Suprapubic skin (tissue), 4 donors: ENCODE data around the gene STAT6. TPM values are rescaled to one million over a fixed set of nuclear protein-coding genes. Genes with fewer than 3 reads are reported as not detected.

Experiments
- DNase-seq, 2 donors: peaks; one replicate each; pipeline ENCODE4 v3.0.0-alpha.2; 2019; ENCODE audit warnings: low spot score in 2 of 2
- H3K27ac ChIP-seq: fragments of 200-600 bp; sonication (generic); one replicate; pipeline ENCODE4 v1.5.1; 2019
- H3K27me3 ChIP-seq: fragments of 200-600 bp; sonication (generic); one replicate; pipeline ENCODE4 v1.5.1; 2019
- H3K36me3 ChIP-seq: fragments of 200-600 bp; sonication (generic); one replicate; pipeline ENCODE4 v1.5.1; 2019
- H3K4me1 ChIP-seq: fragments of 200-600 bp; sonication (generic); one replicate; pipeline ENCODE4 v1.5.1; 2019
- H3K4me3 ChIP-seq: fragments of 200-600 bp; sonication (generic); one replicate; pipeline ENCODE4 v1.5.1; 2019; ENCODE audit warnings: mild to moderate bottlenecking
- H3K9me3 ChIP-seq: fragments of 200-600 bp; sonication (generic); one replicate; pipeline ENCODE4 v1.5.1; 2019
- EP300 ChIP-seq: sonication (generic); formaldehyde crosslinking; IDR thresholded peaks from one replicate; pipeline ENCODE4 v1.6.1; 2017; ENCODE audit warnings: antibody characterized with exemption
- POLR2A ChIP-seq, 2 donors: fragments of 450-650 bp; IDR thresholded peaks; one replicate each; pipeline ENCODE4 v1.6.1; 2017; ENCODE audit warnings: antibody characterized with exemption in 2 of 2, mild to moderate bottlenecking in 2 of 2, moderate library complexity in 2 of 2
- POLR2AphosphoS5 ChIP-seq, 3 donors: sonication (generic); formaldehyde crosslinking; IDR thresholded peaks; one replicate each; pipeline ENCODE4 v1.6.1; 2017; ENCODE audit warnings: antibody characterized with exemption in 3 of 3
- WGBS: methylation state at CpG from one replicate; pipeline ENCODE4 v1.1.5; 2018; 5-methylcytosine and 5-hydroxymethylcytosine counted together
- total RNA-seq, 4 donors: library from RNA; depleted of rRNA; stranded (reverse); fragments of >200 nt; gene quantifications; one replicate each; pipeline ENCODE4 v1.1.0, GENCODE V29; 2016
- TF ChIP-seq, protein P1 (sequence below), 2 donors: fragments of 200-600 bp in 1 of 2; fragments of 450-650 bp in 1 of 2; sonication (generic) in 1 of 2; IDR thresholded peaks; one replicate each; pipeline ENCODE4 v1.5.1; 2016 to 2019; ENCODE audit warnings: antibody characterized with exemption in 2 of 2, mild to moderate bottlenecking in 1 of 2, moderate library complexity in 1 of 2

Gene STAT6
- total RNA-seq, 4 donors from 2014 or later: 140 to 348 (median 183) TPM

DNA sequence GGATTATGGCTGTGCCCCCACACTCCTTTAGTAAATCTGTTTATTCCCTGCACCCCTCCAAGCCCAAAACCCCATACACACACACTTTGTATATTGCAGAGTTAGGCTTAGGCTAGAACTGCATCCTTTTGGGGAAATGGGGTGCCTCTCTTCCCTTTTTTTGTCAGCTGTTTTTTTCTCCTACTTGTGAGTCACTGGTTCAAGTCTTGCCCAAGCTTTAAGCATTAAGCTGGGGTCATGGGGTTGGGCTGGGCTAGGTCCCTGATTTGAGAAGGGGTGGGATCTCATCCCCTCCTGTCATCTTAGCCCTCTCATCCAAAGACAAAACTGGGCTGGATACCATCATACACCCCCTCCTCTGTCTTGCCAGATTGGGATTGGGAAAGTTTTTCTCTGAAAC is 18.7 kb upstream of the STAT6 start:
- Histone ChIP-seq H3K36me3 (no peaks in the 10 kb centered on the region), H3K27ac (peak overlapping the region; percentile 95), H3K4me1 (peaks cover 75% of the 10 kb centered on the region), H3K9me3 (no peaks in the 10 kb centered on the region), H3K4me3 (peak overlapping the region; percentile 88), H3K27me3 (no peaks in the 10 kb centered on the region)
- TF ChIP-seq POLR2AphosphoS5 (IDR thresholded peaks at IDR 0.05) (no peak), POLR2A (IDR thresholded peaks at IDR 0.05) (no peak), EP300 (no peak)
- TF ChIP-seq, protein P1, sequence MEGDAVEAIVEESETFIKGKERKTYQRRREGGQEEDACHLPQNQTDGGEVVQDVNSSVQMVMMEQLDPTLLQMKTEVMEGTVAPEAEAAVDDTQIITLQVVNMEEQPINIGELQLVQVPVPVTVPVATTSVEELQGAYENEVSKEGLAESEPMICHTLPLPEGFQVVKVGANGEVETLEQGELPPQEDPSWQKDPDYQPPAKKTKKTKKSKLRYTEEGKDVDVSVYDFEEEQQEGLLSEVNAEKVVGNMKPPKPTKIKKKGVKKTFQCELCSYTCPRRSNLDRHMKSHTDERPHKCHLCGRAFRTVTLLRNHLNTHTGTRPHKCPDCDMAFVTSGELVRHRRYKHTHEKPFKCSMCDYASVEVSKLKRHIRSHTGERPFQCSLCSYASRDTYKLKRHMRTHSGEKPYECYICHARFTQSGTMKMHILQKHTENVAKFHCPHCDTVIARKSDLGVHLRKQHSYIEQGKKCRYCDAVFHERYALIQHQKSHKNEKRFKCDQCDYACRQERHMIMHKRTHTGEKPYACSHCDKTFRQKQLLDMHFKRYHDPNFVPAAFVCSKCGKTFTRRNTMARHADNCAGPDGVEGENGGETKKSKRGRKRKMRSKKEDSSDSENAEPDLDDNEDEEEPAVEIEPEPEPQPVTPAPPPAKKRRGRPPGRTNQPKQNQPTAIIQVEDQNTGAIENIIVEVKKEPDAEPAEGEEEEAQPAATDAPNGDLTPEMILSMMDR (IDR thresholded peaks at IDR 0.05): no peak
- DNase-seq: peak in 1 of 2 donors; percentile 83

DNA sequence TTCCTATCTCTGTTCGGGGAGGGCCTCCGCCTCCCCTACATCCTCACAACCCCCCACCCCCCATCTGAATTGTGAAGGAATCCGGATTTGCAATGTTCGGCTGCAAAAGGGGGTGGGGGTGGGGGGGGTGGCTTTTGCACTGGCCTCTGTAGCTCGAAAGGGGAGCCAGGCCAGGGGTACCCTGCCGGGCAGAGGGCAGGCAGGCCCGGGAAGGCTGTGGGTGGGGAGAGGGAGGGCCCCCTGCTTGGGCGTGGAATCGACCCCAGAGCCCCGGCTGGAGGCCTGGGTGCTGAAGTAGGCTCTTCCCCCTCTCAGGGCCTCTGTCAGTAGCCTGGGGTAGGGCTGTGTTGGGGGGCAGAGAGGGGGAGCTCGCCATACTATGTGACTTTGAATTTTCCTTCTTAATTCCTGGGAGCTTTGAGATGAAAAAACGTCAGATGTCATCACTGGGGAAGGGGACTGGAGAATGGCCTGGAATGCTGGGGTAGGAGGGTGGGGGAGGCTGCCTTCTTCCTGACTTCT is 18.2 kb upstream of the STAT6 start:
- Histone ChIP-seq H3K9me3 (no peaks in the 10 kb centered on the region), H3K27ac (peak overlapping the region; percentile 95), H3K4me3 (peak overlapping the region; percentile 88), H3K27me3 (no peaks in the 10 kb centered on the region), H3K4me1 (peaks cover 73% of the 10 kb centered on the region), H3K36me3 (no peaks in the 10 kb centered on the region)
- 11% methylated on average over 8 of the region's 12 CpGs for WGBS
- no peak for DNase-seq
- TF ChIP-seq POLR2AphosphoS5 (IDR thresholded peaks at IDR 0.05): no peak

DNA sequence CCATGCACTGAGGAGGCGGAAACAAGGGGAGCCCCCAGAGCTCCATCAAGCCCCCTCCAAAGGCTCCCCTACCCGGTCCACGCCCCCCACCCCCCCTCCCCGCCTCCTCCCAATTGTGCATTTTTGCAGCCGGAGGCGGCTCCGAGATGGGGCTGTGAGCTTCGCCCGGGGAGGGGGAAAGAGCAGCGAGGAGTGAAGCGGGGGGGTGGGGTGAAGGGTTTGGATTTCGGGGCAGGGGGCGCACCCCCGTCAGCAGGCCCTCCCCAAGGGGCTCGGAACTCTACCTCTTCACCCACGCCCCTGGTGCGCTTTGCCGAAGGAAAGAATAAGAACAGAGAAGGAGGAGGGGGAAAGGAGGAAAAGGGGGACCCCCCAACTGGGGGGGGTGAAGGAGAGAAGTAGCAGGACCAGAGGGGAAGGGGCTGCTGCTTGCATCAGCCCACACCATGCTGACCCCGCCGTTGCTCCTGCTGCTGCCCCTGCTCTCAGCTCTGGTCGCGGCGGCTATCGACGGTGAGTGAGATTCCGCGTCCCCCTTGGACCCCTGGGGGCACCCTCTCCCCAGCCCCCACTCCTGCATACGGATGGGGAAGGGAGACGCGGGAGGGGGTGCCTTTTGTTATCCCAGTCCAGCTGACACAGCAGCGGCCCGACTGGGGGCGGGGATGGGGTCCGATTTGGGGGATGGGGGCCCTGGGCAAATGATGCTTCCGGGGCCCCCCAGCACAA is 17.5 kb upstream of the STAT6 start:
- H3K36me3 ChIP-seq: no peaks in the 10 kb centered on the region
- WGBS: under 1% methylated on average over 35 of the region's 35 CpGs
- no peak for DNase-seq
- TF ChIP-seq EP300: no peak
- TF ChIP-seq, protein P1 (IDR thresholded peaks at IDR 0.05): no peak
- TF ChIP-seq POLR2A (IDR thresholded peaks at IDR 0.05): no peak
- TF ChIP-seq POLR2AphosphoS5 (IDR thresholded peaks at IDR 0.05): no peak
- peak overlapping the region; percentile 88 for H3K4me3 ChIP-seq
- H3K9me3 ChIP-seq: no peaks in the 10 kb centered on the region
- peak overlapping the region; percentile 95 for H3K27ac ChIP-seq
- peaks cover 66% of the 10 kb centered on the region for H3K4me1 ChIP-seq
- H3K27me3 ChIP-seq: no peaks in the 10 kb centered on the region

DNA sequence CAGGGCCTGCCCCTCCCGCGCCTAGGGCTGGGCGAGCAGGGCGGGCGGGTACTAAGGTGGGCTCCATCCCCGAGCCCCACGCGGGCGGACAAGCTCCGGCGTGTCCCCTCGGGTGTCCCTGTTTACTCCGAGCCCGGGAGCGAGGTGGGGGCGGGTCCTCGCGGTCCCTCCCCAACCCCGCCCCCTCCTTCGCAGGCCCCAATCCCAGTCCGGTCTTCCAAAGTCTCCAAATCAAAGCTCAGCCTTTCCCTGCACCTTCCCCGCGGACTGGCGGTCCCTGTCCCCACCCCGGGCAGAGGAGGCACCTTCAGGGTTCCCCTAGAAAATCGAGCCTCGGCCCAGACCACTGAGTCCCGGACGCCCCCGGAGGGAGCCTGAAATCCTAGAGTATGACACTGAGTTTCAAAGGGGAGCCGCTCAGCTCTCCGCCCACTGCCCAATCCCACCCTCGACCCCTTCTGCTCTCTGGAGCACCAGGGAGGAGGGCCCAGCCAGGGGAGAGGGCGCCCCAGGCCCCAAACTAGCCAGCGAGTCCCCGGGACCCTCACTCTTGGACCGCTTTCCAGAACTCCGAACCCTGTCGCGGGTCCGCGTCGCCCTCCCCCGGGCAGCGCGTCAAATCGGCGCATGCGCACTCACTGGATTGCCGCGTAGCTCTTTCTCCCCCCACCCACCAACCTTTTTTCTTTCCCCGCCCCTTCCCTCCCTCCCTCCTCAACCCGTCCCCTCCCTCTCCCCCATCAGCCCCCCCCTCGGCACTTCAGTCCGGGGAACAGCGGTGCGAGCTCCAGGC is 16.8 kb upstream of the STAT6 start, which contains the start of gene LRP1:
Gene LRP1 (plus strand): TSS at position 758 of the 793 bp plus-strand sequence. CDS start 482 bp downstream, outside the sequence.
- H3K4me1 ChIP-seq: peaks cover 58% of the 10 kb centered on the region

DNA sequence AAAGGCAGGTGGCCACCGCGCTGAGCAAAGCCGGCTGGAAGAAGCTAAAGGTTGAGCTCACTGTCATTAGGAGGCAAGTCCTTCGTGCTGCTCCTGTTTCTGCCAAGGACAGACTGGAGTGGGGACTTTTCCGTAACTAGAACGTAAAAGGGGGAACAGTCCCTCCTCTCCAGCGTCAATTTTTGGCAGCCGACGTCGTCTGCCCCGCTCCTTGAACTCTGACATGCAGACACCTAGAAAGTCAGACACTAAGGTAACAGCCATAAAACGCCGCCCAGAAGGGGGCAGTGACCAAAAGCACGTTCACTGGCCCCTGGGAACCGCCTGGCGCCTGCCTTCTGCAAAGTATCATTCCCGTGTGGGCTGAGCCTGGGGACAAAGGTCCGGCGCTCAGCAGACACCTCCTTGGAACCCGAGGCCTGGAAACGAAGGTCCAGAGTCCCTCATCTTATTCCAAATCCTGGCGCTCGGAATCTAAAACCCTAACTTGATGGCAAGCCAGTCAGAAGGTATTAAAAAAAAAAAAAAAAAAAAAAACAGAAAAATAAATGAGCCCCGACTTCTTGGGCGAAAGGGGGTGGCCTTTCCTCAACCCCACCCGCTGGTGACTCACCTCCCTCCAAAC is 16.1 kb upstream of the STAT6 start:
- Histone ChIP-seq H3K4me1 (peaks cover 51% of the 10 kb centered on the region), H3K36me3 (no peaks in the 10 kb centered on the region), H3K4me3 (peak overlapping the region; percentile 88), H3K27ac (peak overlapping the region; percentile 95), H3K9me3 (no peaks in the 10 kb centered on the region), H3K27me3 (no peaks in the 10 kb centered on the region)
- TF ChIP-seq, protein P1 (IDR thresholded peaks at IDR 0.05): no peak
- TF ChIP-seq POLR2AphosphoS5 (IDR thresholded peaks at IDR 0.05): no peak
- TF ChIP-seq POLR2A (IDR thresholded peaks at IDR 0.05): no peak
- no peak for TF ChIP-seq EP300
- DNase-seq: peak in 1 of 2 donors; percentile 84
- 7% methylated on average over 12 of the region's 26 CpGs for WGBS

More for the DNA sequence above, 16.8 kb upstream of the STAT6 start, which contains the start of gene LRP1:
- TF ChIP-seq EP300: no peak
- Histone ChIP-seq H3K9me3 (no peaks in the 10 kb centered on the region), H3K27me3 (no peaks in the 10 kb centered on the region), H3K36me3 (no peaks in the 10 kb centered on the region), H3K4me3 (peak within 1 kb of the TSS; percentile 88), H3K27ac (peak within 1 kb of the TSS; percentile 95)
- peak in 1 of 2 donors; percentile 91 for DNase-seq
- under 1% methylated on average over 40 of the region's 57 CpGs for WGBS
